Neuronal stem cell (in vitro differentiated cells): ENCODE measurements around the gene LRRC71.
A peak's percentile ranks its signal among the peaks of the same experiment; 100 is the strongest.

Source experiments
- DNase-seq: peaks from one replicate; pipeline ENCODE4 v3.0.0-alpha.2; 2013; ENCODE audit warnings: low spot score
- H2AFZ ChIP-seq: one replicate; pipeline ENCODE4 v1.6.1; 2013; ENCODE audit warnings: mild to moderate bottlenecking, low read length, inconsistent platforms
- H2AK5ac ChIP-seq: 2 replicates; pipeline ENCODE4 v1.6.1; 2013; ENCODE audit warnings: low read depth, mild to moderate bottlenecking, inconsistent platforms, low read length, moderate library complexity, mixed read lengths
- H2BK120ac ChIP-seq: 2 replicates; pipeline ENCODE4 v1.6.1; 2013; ENCODE audit warnings: low read depth, mild to moderate bottlenecking, inconsistent platforms, low read length, moderate library complexity, mixed read lengths
- H2BK12ac ChIP-seq: one replicate; pipeline ENCODE4 v1.6.1; 2013; ENCODE audit warnings: low read length, inconsistent platforms
- H2BK15ac ChIP-seq: 2 replicates; pipeline ENCODE4 v1.6.1; 2013; ENCODE audit warnings: mild to moderate bottlenecking, low read length, inconsistent platforms, mixed read lengths
- H2BK5ac ChIP-seq: one replicate; pipeline ENCODE4 v1.6.1; 2013; ENCODE audit warnings: inconsistent platforms, mild to moderate bottlenecking, low read length, moderate library complexity
- H3K14ac ChIP-seq: one replicate; pipeline ENCODE4 v1.6.1; 2013; ENCODE audit warnings: low read length, inconsistent platforms
- H3K18ac ChIP-seq: 2 replicates; pipeline ENCODE4 v1.6.1; 2013; ENCODE audit warnings: low read length, inconsistent platforms
- H3K23ac ChIP-seq: 2 replicates; pipeline ENCODE4 v1.6.1; 2013; ENCODE audit warnings: low read depth, mild to moderate bottlenecking, mixed read lengths, low read length, inconsistent platforms; ENCODE audit not compliant: poor library complexity
- H3K27ac ChIP-seq: replicated peaks from 3 replicates; pipeline ENCODE4 v1.5.1; 2013; ENCODE audit warnings: low read length, inconsistent platforms
- H3K27me3 ChIP-seq, 3 experiments: 2 replicates each; pipeline ENCODE4 v1.6.1; 2013; ENCODE audit warnings: low read length in 3 of 3, mild to moderate bottlenecking in 2 of 3, inconsistent platforms in 1 of 3, low read depth in 1 of 3, mixed read lengths in 1 of 3, moderate library complexity in 1 of 3; ENCODE audit not compliant: control insufficient read depth in 3 of 3, insufficient read depth in 3 of 3
- H3K36me3 ChIP-seq, 2 donors: replicated peaks in 1 of 2; 2 replicates each; pipeline ENCODE4 v1.6.1; 2013; ENCODE audit warnings: low read length in 2 of 2; ENCODE audit not compliant: control insufficient read depth in 2 of 2, insufficient read depth in 2 of 2
- H3K4ac ChIP-seq: 2 replicates; pipeline ENCODE4 v1.6.1; 2013; ENCODE audit warnings: inconsistent platforms, mild to moderate bottlenecking, low read length, moderate library complexity
- H3K4me1 ChIP-seq, 2 donors: 1 replicate in 1 of 2; 2 replicates in 1 of 2; pipeline ENCODE4 v1.6.1; 2013; ENCODE audit warnings: low read length in 2 of 2, low read depth in 1 of 2; ENCODE audit not compliant: control insufficient read depth in 2 of 2, insufficient read depth in 1 of 2
- H3K4me2 ChIP-seq: one replicate; pipeline ENCODE4 v1.6.1; 2013; ENCODE audit warnings: mild to moderate bottlenecking, low read length, inconsistent platforms; ENCODE audit not compliant: insufficient read depth, poor library complexity, severe bottlenecking
- H3K4me3 ChIP-seq, 2 donors: 2 replicates each; pipeline ENCODE4 v1.5.1; 2013; ENCODE audit warnings: low read length in 2 of 2, mild to moderate bottlenecking in 2 of 2, inconsistent platforms in 1 of 2, moderate library complexity in 1 of 2
- H3K79me1 ChIP-seq: one replicate; pipeline ENCODE4 v1.6.1; 2013; ENCODE audit warnings: low read depth, mild to moderate bottlenecking, inconsistent platforms, low read length, moderate library complexity
- H3K9ac ChIP-seq: one replicate; pipeline ENCODE4 v1.6.1; 2013; ENCODE audit warnings: mild to moderate bottlenecking, low read depth, low read length, inconsistent platforms; ENCODE audit not compliant: poor library complexity
- H3K9me3 ChIP-seq, 2 donors: replicated peaks in 1 of 2; 2 replicates each; pipeline versions ENCODE3 to v1.6.1; 2013; ENCODE audit warnings: low read length in 2 of 2, mild to moderate bottlenecking in 2 of 2, inconsistent platforms in 1 of 2, low read depth in 1 of 2, mixed read lengths in 1 of 2, moderate library complexity in 1 of 2; ENCODE audit not compliant: control insufficient read depth in 2 of 2, insufficient read depth in 1 of 2
- H4K8ac ChIP-seq: one replicate; pipeline ENCODE4 v1.6.1; 2013; ENCODE audit warnings: low read depth, mild to moderate bottlenecking, inconsistent platforms, low read length, moderate library complexity
- H4K91ac ChIP-seq: one replicate; pipeline ENCODE4 v1.6.1; 2013; ENCODE audit warnings: low read length, low read depth, mild to moderate bottlenecking, inconsistent platforms; ENCODE audit not compliant: poor library complexity
- WGBS, 2 donors: extraction: QIAGEN DNeasy Blood & Tissue Kit; methylation state at CpG; one replicate each; pipeline ENCODE4 v1.1.7; 2013; ENCODE audit warnings: missing lambda C conversion rate in 2 of 2, mixed read lengths in 1 of 2; ENCODE audit not compliant: insufficient read length in 2 of 2, insufficient replicate concordance in 1 of 2; ENCODE audit errors: extremely low coverage in 2 of 2; 5-methylcytosine and 5-hydroxymethylcytosine counted together

LRRC71 gene

GRCh38 chr1:156886583-156887281 lies 33.7 kb upstream of the LRRC71 start:
- Histone ChIP-seq H3K18ac (peak overlapping the region; percentile 32), H3K4me3 (no peak overlapping the region), H3K4ac (no peak overlapping the region)

GRCh38 chr1:156887317-156887716 lies 33.1 kb upstream of the LRRC71 start:
- Histone ChIP-seq H3K18ac (no peak overlapping the region), H2BK5ac (no peak overlapping the region), H2BK15ac (no peak overlapping the region), H3K27me3 (peaks cover 0 to 77% (median 14%) of the 10 kb centered on the region in 3 experiments), H4K8ac (no peak overlapping the region), H3K27ac (no peak overlapping the region), H3K4me3 (no peak overlapping the region), H3K79me1 (no peaks in the 10 kb centered on the region), H3K14ac (no peak overlapping the region), H3K9ac (no peak overlapping the region), H3K4me2 (no peak overlapping the region), H3K9me3 (no peaks in the 10 kb centered on the region), H3K4ac (no peak overlapping the region), H3K23ac (no peak overlapping the region), H2BK120ac (no peak overlapping the region), H2AK5ac (no peak overlapping the region), H3K36me3 (no peaks in the 10 kb centered on the region), H2BK12ac (no peak overlapping the region), H2AFZ (peak overlapping the region; percentile 7), H4K91ac (no peak overlapping the region), H3K4me1 (peaks cover 5 to 23% of the 10 kb centered on the region in 2 donors)
- DNase-seq = no peak
- WGBS, 2 donors = no CpG with 5 or more reads among the region's 3 CpGs

More at GRCh38 chr1:156886583-156887281, 33.7 kb upstream of the LRRC71 start:
- Histone ChIP-seq H2BK120ac (no peak overlapping the region), H3K36me3 (no peaks in the 10 kb centered on the region), H4K91ac (no peak overlapping the region), H4K8ac (no peak overlapping the region), H3K79me1 (no peaks in the 10 kb centered on the region), H3K4me1 (peaks cover 5 to 20% of the 10 kb centered on the region in 2 donors), H3K23ac (peak overlapping the region; percentile 9), H2BK15ac (no peak overlapping the region), H2AFZ (no peak overlapping the region), H3K14ac (no peak overlapping the region), H3K4me2 (no peak overlapping the region), H2BK5ac (no peak overlapping the region), H2AK5ac (no peak overlapping the region), H2BK12ac (no peak overlapping the region), H3K9ac (no peak overlapping the region), H3K27me3 (peaks cover 0 to 77% (median 10%) of the 10 kb centered on the region in 3 experiments), H3K27ac (no peak overlapping the region), H3K9me3 (no peaks in the 10 kb centered on the region)
- no peak for DNase-seq
- no CpG with 5 or more reads among the region's 6 CpGs for WGBS, 2 donors

GRCh38 chr1:156887734-156888133 lies 32.7 kb upstream of the LRRC71 start:
- Histone ChIP-seq H3K4me2 (no peak overlapping the region), H3K9me3 (no peaks in the 10 kb centered on the region), H3K27ac (no peak overlapping the region), H3K23ac (no peak overlapping the region), H2AFZ (no peak overlapping the region), H2BK120ac (no peak overlapping the region), H2BK12ac (no peak overlapping the region), H2BK15ac (no peak overlapping the region), H3K79me1 (no peaks in the 10 kb centered on the region), H4K8ac (no peak overlapping the region), H2AK5ac (peak overlapping the region; percentile 95), H3K36me3 (no peaks in the 10 kb centered on the region), H3K18ac (no peak overlapping the region), H3K14ac (no peak overlapping the region), H3K9ac (peak overlapping the region; percentile 56), H3K4ac (no peak overlapping the region), H4K91ac (no peak overlapping the region), H3K27me3 (peaks cover 0 to 75% (median 17%) of the 10 kb centered on the region in 3 experiments), H2BK5ac (no peak overlapping the region), H3K4me3 (no peak overlapping the region), H3K4me1 (peaks cover 5 to 23% of the 10 kb centered on the region in 2 donors)
- WGBS, 2 donors = no CpG with 5 or more reads among the region's 6 CpGs
- DNase-seq = no peak

GRCh38 chr1:156889802-156890580 lies 30.4 kb upstream of the LRRC71 start:
- H3K18ac ChIP-seq = no peak overlapping the region
- H3K9me3 ChIP-seq = no peaks in the 10 kb centered on the region
- H3K27ac ChIP-seq = no peak overlapping the region
- no peak overlapping the region for H4K91ac ChIP-seq
- no peaks in the 10 kb centered on the region for H3K79me1 ChIP-seq
- H4K8ac ChIP-seq = peak overlapping the region; percentile 68
- H2AK5ac ChIP-seq = no peak overlapping the region
- H2BK5ac ChIP-seq = no peak overlapping the region
- H3K14ac ChIP-seq = no peak overlapping the region
- WGBS, 2 donors = 100% methylated on average over 1 of the region's 8 CpGs; no CpG with 5 or more reads in 1 of the 2 donors
- DNase-seq = peak; percentile 76
- H3K4ac ChIP-seq = no peak overlapping the region
- H2BK12ac ChIP-seq = no peak overlapping the region
- peaks cover 5 to 23% of the 10 kb centered on the region in 2 donors for H3K4me1 ChIP-seq
- H3K36me3 ChIP-seq = no peaks in the 10 kb centered on the region
- no peak overlapping the region for H3K4me2 ChIP-seq
- peak overlapping the region; percentile 65 for H2AFZ ChIP-seq
- no peak overlapping the region for H2BK15ac ChIP-seq
- peaks cover 0 to 71% (median 28%) of the 10 kb centered on the region in 3 experiments for H3K27me3 ChIP-seq
- H3K9ac ChIP-seq = no peak overlapping the region
- no peak overlapping the region for H3K4me3 ChIP-seq
- no peak overlapping the region for H3K23ac ChIP-seq
- no peak overlapping the region for H2BK120ac ChIP-seq
